HG02763 (cell line): ENCODE results near the gene BANP.
"Not testable (repeated sequence)": the region's sequence is repeated elsewhere in the genome, so short reads cannot be mapped to it uniquely, and the experiment has no call there.

ENCODE experiments used
- ATAC-seq: cut with Tn5 transposase; IDR thresholded peaks from one replicate; pipeline ENCODE4 v1.9.1; 2021; ENCODE audit warnings: mild to moderate bottlenecking, moderate library complexity; ENCODE audit not compliant: unreplicated experiment

Gene BANP

GRCh38 chr16:88026964-88027938 lies 76.0 kb downstream of the BANP start:
- no peak for ATAC-seq

GRCh38 chr16:88028177-88028930 lies 77.1 kb downstream of the BANP start:
- ATAC-seq: not testable (repeated sequence)

- no peak for ATAC-seq
Measured at GRCh38 chr16:88030498-88030897, 79.3 kb downstream of the BANP start.

GRCh38 chr16:88030961-88031360 lies 79.7 kb downstream of the BANP start:
- ATAC-seq: not testable (repeated sequence)

GRCh38 chr16:88033003-88033740 lies 81.9 kb downstream of the BANP start:
- not testable (repeated sequence) for ATAC-seq

- ATAC-seq: no peak
Measured at GRCh38 chr16:88034770-88035169, 83.5 kb downstream of the BANP start.

GRCh38 chr16:88035292-88035691 lies 84.1 kb downstream of the BANP start:
- no peak for ATAC-seq

- not testable (repeated sequence) for ATAC-seq
Measured at GRCh38 chr16:88035884-88036639, 84.8 kb downstream of the BANP start.

GRCh38 chr16:88036640-88036996 lies 85.4 kb downstream of the BANP start:
- not testable (repeated sequence) for ATAC-seq

GRCh38 chr16:88037359-88037758 lies 86.1 kb downstream of the BANP start:
- not testable (repeated sequence) for ATAC-seq

- ATAC-seq: not testable (repeated sequence)
Measured at GRCh38 chr16:88037876-88038525, 86.8 kb downstream of the BANP start.

GRCh38 chr16:88038526-88038908 lies 87.3 kb downstream of the BANP start:
- not testable (repeated sequence) for ATAC-seq

- ATAC-seq: no peak
Measured at GRCh38 chr16:88039591-88039990, 88.4 kb downstream of the BANP start.

- not testable (repeated sequence) for ATAC-seq
Measured at GRCh38 chr16:88040196-88040876, 89.1 kb downstream of the BANP start.

- not testable (repeated sequence) for ATAC-seq
Measured at GRCh38 chr16:88040877-88041244, 89.6 kb downstream of the BANP start.

GRCh38 chr16:88041506-88041905 lies 90.3 kb downstream of the BANP start:
- ATAC-seq: not testable (repeated sequence)

- not testable (repeated sequence) for ATAC-seq
Measured at GRCh38 chr16:88041986-88042562, 90.8 kb downstream of the BANP start.

- ATAC-seq: not testable (repeated sequence)
Measured at GRCh38 chr16:88043208-88043910, 92.1 kb downstream of the BANP start.
